Ascending aorta (tissue), 2 donors: ENCODE results near the gene FBXO28. TPM values are rescaled to one million over a fixed set of nuclear protein-coding genes. Genes with fewer than 3 reads are reported as not detected.
"Not testable (repeated sequence)": the region's sequence is repeated elsewhere in the genome, so short reads cannot be mapped to it uniquely, and the experiment has no call there.

Source experiments
- DNase-seq, 2 donors: peaks; one replicate each; pipeline ENCODE4 v3.0.0-alpha.2; 2019; ENCODE audit warnings: low spot score in 2 of 2
- H3K27ac ChIP-seq, 2 donors: fragments of 200-600 bp; sonication (generic); one replicate each; pipeline ENCODE4 v1.5.1; 2016 to 2017; ENCODE audit warnings: mild to moderate bottlenecking in 1 of 2
- H3K27me3 ChIP-seq: fragments of 200-600 bp; sonication (generic); one replicate; pipeline ENCODE4 v1.5.1; 2017
- H3K36me3 ChIP-seq, 2 donors: fragments of 200-600 bp; sonication (generic); one replicate each; pipeline ENCODE4 v1.5.1; 2016
- H3K4me1 ChIP-seq, 2 donors: fragments of 200-600 bp; sonication (generic); one replicate each; pipeline ENCODE4 v1.5.1; 2016 to 2017; ENCODE audit warnings: mild to moderate bottlenecking in 1 of 2
- H3K4me3 ChIP-seq, 2 donors: fragments of 200-600 bp; sonication (generic); one replicate each; pipeline ENCODE4 v1.5.1; 2016 to 2017; ENCODE audit warnings: mild to moderate bottlenecking in 1 of 2
- H3K9me3 ChIP-seq, 2 donors: fragments of 200-600 bp; sonication (generic); one replicate each; pipeline ENCODE4 v1.5.1; 2016
- CTCF ChIP-seq, 3 experiments: fragments of 200-600 bp in 2 of 3; fragments of 450-650 bp in 1 of 3; sonication (generic) in 2 of 3; IDR thresholded peaks; one replicate each; pipeline ENCODE4 v1.5.1; 2016 to 2019; ENCODE audit warnings: antibody characterized with exemption in 3 of 3, mild to moderate bottlenecking in 1 of 3, moderate library complexity in 1 of 3
- intact Hi-C: fragments of 100-400 bp; cut with DNase I; formaldehyde crosslinking; loops from one replicate; pipeline ENCODE4 v1.15.1; 2023
- total RNA-seq: library from RNA; depleted of rRNA; stranded (reverse); fragments of >200 nt; gene quantifications from one replicate; pipeline ENCODE4 v1.1.0, GENCODE V29; 2016

The FBXO28 gene
- total RNA-seq, 1 donor from 2014 or later, result 4.8 TPM

- no peaks in the 10 kb centered on the region for H3K27me3 ChIP-seq
- H3K4me1 ChIP-seq, result no peaks in the 10 kb centered on the region
- H3K9me3 ChIP-seq, result no peaks in the 10 kb centered on the region
- DNase-seq, result no peak
- TF ChIP-seq CTCF (IDR thresholded peaks at IDR 0.05), result no peak
- no peak overlapping the region for H3K4me3 ChIP-seq
- H3K36me3 ChIP-seq, result no peaks in the 10 kb centered on the region
- no peak overlapping the region for H3K27ac ChIP-seq
- intact Hi-C loops, result no loop called here
These were observed 45.3 kb upstream of the FBXO28 start for GRCh38 chr1:224068458-224069072.

GRCh38 chr1:224069138-224069537, 44.8 kb upstream of the FBXO28 start:
- no peak overlapping the region for H3K27ac ChIP-seq
- no peaks in the 10 kb centered on the region for H3K27me3 ChIP-seq
- H3K4me1 ChIP-seq, result no peaks in the 10 kb centered on the region
- no peak for TF ChIP-seq CTCF (IDR thresholded peaks at IDR 0.05)
- H3K36me3 ChIP-seq, result no peaks in the 10 kb centered on the region
- DNase-seq, result no peak
- H3K9me3 ChIP-seq, result no peaks in the 10 kb centered on the region
- intact Hi-C loops, result no loop called here
- no peak overlapping the region for H3K4me3 ChIP-seq

- no peak for TF ChIP-seq CTCF (IDR thresholded peaks at IDR 0.05)
- H3K27ac ChIP-seq, result no peak overlapping the region
- DNase-seq, result no peak
- H3K27me3 ChIP-seq, result no peaks in the 10 kb centered on the region
- no peaks in the 10 kb centered on the region for H3K4me1 ChIP-seq
- H3K9me3 ChIP-seq, result no peaks in the 10 kb centered on the region
- no peaks in the 10 kb centered on the region for H3K36me3 ChIP-seq
- intact Hi-C loops, result no loop called here
- H3K4me3 ChIP-seq, result no peak overlapping the region
These were observed 43.4 kb upstream of the FBXO28 start for GRCh38 chr1:224070521-224070920.

DNA sequence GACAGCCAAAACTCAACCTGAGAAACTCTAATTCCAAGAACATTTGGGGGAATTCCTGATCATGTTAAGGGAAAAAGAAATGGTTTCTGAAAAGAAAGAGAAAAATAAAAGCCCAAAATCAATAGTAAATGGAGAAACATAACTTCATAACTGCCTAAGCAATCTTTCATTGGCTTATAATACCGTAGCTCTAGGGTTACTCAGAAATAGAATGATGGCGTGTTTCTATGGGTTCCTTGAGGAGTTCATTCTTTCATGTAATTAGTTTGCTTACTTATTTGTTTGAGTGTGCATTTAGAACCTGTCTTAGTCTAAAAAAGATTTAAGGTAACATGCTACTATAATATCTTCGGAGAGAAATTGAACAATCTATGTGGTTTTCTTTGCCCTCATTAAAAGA, 37.5 kb upstream of the FBXO28 start:
- intact Hi-C loops, result no loop called here
- H3K4me1 ChIP-seq, result no peaks in the 10 kb centered on the region
- no peaks in the 10 kb centered on the region for H3K9me3 ChIP-seq
- H3K36me3 ChIP-seq, result no peaks in the 10 kb centered on the region
- H3K27ac ChIP-seq, result no peak overlapping the region
- no peaks in the 10 kb centered on the region for H3K27me3 ChIP-seq
- TF ChIP-seq CTCF (IDR thresholded peaks at IDR 0.05), result no peak
- DNase-seq, result no peak
- H3K4me3 ChIP-seq, result no peak overlapping the region

- H3K36me3 ChIP-seq, H3K27ac ChIP-seq: not testable (repeated sequence)
These were observed 34.3 kb upstream of the FBXO28 start for GRCh38 chr1:224079644-224080043.

GRCh38 chr1:224080115-224080774, 33.7 kb upstream of the FBXO28 start:
- TF ChIP-seq CTCF (IDR thresholded peaks at IDR 0.05), result no peak
- no peaks in the 10 kb centered on the region for H3K4me1 ChIP-seq
- no peak overlapping the region for H3K4me3 ChIP-seq
- H3K27me3 ChIP-seq, result no peaks in the 10 kb centered on the region
- no peak overlapping the region for H3K27ac ChIP-seq
- H3K9me3 ChIP-seq, result no peaks in the 10 kb centered on the region
- intact Hi-C loops, result no loop called here
- DNase-seq, result no peak
- H3K36me3 ChIP-seq, result no peaks in the 10 kb centered on the region

More at GRCh38 chr1:224079644-224080043, 34.3 kb upstream of the FBXO28 start:
- intact Hi-C loops, H3K27me3 ChIP-seq, H3K4me3 ChIP-seq, H3K9me3 ChIP-seq, H3K4me1 ChIP-seq, DNase-seq: not testable (repeated sequence)
